Measurements from ENCODE around the gene MGAT5B.
A peak's percentile ranks its signal among the peaks of the same experiment; 100 is the strongest.
"Not testable (repeated sequence)": the region's sequence is repeated elsewhere in the genome, so short reads cannot be mapped to it uniquely, and the experiment has no call there.

MGAT5B gene, protein sequence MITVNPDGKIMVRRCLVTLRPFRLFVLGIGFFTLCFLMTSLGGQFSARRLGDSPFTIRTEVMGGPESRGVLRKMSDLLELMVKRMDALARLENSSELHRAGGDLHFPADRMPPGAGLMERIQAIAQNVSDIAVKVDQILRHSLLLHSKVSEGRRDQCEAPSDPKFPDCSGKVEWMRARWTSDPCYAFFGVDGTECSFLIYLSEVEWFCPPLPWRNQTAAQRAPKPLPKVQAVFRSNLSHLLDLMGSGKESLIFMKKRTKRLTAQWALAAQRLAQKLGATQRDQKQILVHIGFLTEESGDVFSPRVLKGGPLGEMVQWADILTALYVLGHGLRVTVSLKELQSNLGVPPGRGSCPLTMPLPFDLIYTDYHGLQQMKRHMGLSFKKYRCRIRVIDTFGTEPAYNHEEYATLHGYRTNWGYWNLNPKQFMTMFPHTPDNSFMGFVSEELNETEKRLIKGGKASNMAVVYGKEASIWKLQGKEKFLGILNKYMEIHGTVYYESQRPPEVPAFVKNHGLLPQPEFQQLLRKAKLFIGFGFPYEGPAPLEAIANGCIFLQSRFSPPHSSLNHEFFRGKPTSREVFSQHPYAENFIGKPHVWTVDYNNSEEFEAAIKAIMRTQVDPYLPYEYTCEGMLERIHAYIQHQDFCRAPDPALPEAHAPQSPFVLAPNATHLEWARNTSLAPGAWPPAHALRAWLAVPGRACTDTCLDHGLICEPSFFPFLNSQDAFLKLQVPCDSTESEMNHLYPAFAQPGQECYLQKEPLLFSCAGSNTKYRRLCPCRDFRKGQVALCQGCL

GRCh38 chr17:76868176-76868668 is at the start of gene MGAT5B:
Gene MGAT5B, plus strand, starts transcription at chr17:76868404. Its CDS starts 626 bp downstream, at chr17:76869030.
- DNase-seq, result peak; percentile 73 to 74

DNA sequence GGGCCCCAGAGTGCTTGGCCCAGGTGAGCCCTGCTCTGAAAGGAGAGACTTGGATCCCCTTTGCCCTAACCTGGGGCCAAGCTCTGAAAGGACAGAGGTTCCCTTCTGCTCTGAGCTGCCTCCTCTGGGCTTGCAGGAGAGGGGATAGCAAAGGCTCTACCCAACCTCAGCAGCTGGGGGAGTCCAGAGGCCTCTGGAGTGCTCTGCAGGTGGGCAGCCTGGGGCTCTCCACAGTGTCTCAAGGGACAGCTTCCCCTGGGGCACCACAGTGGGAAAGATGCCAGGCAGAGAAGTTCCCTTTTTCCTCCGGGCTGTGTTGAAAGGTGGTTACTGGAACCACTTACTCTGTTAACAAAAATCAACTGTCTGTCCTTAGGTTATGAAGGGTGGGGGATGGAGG is 48.2 kb upstream of the MGAT5B start:
- no peak for DNase-seq

DNA sequence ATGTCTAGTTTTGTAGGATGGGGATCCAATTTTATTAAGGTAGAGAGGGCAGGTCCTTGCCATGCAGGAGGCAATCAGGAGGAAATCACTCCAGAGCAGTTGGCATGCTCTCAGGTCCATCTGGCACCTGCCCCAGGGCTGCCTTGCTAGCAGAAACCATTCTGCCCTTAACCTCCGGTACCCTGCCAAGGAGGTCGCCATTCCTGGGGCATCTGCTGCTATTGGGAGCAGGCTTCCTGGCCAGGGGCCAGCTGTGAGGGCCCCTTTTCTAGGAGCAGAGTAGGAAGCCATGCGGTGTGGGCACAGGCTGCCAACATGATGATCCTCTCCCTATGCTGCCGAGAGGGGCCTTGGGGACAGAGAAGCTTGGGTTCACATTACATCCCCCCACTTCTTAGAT is 47.6 kb upstream of the MGAT5B start:
- DNase-seq, result no peak

DNA sequence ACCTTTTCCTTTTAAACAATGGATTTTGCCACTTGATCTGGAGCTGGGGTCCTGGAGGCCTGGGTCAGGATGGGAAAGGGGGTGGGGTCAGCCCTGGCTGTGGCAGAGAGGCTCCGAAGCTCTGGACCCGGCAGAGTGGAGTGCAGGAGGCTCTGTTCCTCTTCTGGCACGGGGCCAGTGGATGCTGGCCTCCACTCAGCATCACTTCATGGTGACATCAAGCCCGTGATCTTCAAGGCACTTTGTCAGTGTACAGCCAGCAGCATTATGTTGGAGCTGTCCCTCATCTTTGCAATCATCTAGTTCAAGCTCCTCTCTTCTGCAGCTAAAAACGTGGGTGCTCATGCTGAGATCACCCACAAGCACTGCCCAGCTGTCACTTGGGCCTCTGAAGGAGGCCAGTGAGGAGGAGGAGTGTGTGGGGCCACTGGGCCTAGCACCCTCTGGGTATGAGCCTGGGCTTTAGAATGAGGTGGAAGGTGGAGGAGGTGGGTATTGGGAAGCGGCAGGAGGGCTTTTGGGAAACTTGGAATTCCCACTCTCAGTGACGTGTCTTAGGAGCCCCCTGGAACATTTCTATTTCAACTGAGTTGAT is 45.9 kb upstream of the MGAT5B start:
- DNase-seq, result no peak

GRCh38 chr17:76824093-76824492 is 44.1 kb upstream of the MGAT5B start:
- no peak for DNase-seq

GRCh38 chr17:76826330-76827068 is 41.7 kb upstream of the MGAT5B start:
- DNase-seq, result no peak

- DNase-seq, result no peak
Observed at GRCh38 chr17:76827736-76828135, 40.5 kb upstream of the MGAT5B start.

GRCh38 chr17:76830987-76831715 is 37.1 kb upstream of the MGAT5B start:
- no peak for DNase-seq

DNA sequence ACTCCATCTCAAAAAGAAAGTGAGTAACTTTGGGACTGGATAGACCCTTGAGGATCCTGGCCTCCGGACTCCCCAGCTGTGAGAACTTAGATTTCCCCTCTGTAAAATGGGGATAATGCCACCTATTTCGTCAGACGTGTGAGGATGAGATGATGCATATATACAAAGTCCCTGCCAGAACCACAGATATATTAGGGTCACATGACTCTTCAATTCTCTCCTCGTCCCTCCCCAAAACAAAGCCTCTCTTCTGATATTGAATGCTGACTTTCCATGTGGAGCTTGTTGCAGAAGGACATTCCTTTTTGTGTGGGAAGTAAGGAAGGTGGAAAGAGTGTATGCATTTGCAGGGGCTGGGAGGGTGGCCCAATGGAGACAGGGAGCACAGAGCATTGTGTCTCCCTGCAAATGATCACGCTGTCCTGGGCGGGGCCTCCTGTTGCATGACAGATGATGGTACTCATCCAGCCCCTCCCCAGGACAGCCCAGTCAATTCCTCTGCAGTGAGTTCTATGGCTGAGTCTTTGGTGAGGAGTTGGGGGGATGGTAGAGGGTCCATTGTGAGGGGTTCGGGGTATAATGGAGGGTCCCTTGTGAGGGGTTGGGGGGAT is 35.1 kb upstream of the MGAT5B start:
- no peak for DNase-seq

GRCh38 chr17:76833747-76834146 is 34.5 kb upstream of the MGAT5B start:
- no peak for DNase-seq

- no peak for DNase-seq
Observed at GRCh38 chr17:76834870-76835269, 33.3 kb upstream of the MGAT5B start.

- DNase-seq, result no peak
Observed at GRCh38 chr17:76840443-76840767, 27.8 kb upstream of the MGAT5B start.

DNA sequence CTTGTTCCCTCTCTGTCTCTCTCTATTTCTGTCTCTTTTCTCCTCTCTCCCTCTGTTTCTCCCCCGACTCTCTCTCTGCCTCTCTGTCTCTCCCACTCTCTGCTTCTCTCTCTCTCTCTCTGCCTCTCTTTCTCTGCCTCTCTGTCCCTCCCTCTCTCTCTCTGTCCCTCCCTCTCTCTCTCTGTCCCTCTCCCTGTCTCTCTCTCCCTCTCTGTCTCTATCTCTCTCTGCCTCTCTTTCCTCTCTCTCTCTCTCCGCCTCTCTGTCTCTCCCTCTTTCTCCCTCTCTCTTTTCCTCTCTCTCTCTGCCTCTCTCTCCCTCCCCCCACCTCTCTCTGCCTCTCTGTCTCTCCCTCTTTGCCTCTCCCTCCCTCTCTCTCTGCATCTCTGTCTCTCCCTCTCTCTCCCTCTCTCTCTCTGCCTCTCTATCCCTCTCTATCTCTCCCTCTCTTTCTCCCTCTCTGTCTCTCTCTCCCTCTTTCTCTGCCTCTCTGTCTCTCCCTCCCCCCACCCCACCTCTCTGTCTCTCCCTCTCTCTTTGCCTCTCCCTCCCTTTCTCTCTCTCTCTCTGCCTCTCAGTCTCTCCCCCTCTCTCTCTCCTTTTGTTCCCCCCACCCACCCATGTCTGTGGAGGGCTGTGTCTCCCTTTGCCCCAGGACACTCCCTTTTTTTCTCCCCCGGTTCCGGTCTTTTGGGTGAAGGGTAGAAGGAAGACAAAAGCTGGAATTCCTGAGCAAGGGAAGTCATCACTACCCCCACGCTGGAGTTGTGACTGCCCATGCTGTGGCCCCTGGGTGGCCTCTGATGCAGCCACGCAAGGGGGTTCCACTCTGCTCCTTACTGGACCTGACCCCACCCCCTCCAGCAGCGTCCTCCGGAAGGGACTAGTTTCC is 27.1 kb upstream of the MGAT5B start:
- no peak for DNase-seq

DNA sequence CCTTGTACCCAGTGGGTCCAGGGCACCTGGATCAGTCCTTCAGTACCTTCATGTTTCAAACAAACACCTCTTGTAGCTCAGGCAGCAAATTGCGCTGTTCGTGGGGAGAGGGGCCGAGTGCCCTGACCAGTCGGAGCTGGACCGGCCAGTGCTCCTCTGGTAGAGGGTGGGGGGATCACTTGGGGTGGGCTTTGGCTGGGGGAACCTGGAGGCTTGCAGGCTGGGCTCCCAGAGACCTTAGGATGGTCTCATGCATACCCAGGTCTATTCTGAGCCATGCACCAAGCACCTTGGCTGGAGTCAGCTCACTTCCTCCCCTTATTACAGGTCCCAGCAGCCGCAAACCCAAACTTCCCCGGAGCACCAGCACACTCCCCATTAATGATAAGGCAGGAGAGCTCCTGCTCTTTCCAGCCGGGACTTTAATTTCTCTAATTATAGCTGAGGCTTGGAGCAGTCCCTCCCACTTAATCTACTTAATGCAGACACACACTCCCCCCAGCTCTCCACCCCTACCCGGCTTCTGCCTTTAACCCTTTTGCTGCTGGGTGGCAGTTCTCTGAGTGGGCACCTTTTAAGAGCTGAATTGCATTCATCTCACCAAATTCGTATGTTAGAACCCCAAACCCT is 26.3 kb upstream of the MGAT5B start:
- no peak for DNase-seq

GRCh38 chr17:76843068-76843467 is 25.1 kb upstream of the MGAT5B start:
- not testable (repeated sequence) for DNase-seq

GRCh38 chr17:76843703-76844484 is 24.3 kb upstream of the MGAT5B start:
- no peak for DNase-seq

- no peak for DNase-seq
Observed at GRCh38 chr17:76844485-76844829, 23.7 kb upstream of the MGAT5B start.

- no peak for DNase-seq
Observed at GRCh38 chr17:76844846-76845245, 23.4 kb upstream of the MGAT5B start.

- DNase-seq, result no peak
Observed at GRCh38 chr17:76845541-76846017, 22.6 kb upstream of the MGAT5B start.

All from activated CD4-positive, alpha-beta T cell treated with anti-CD3 and anti-CD28 coated beads for 4 hours (primary cell).